ENCODE results near the gene SLC35F3.

GRCh38 chr1:234001817-234002216 is 97.3 kb downstream of the SLC35F3 start:
- TF ChIP-seq CTCF (IDR thresholded peaks at IDR 0.05; ENCODE audit: insufficient read depth, low read length, poor library complexity, severe bottlenecking): no peak
- TF ChIP-seq EZH2phosphoT487 (conservative IDR thresholded peaks at IDR 0.05; ENCODE audit: low read length): no peak
